OCI-LY7 (cell line): Measurements from ENCODE around the gene AKT1.
"Not testable (repeated sequence)": the region's sequence is repeated elsewhere in the genome, so short reads cannot be mapped to it uniquely, and the experiment has no call there.

Experiments used
- EZH2phosphoT487 ChIP-seq: fragments of 200-600 bp; sonication (generic); IDR thresholded peaks from 2 replicates; pipeline ENCODE4 v1.6.1; 2018; ENCODE audit warnings: low read depth, borderline replicate concordance, mild to moderate bottlenecking, mixed run types, antibody characterized with exemption, low read length, moderate library complexity, mixed read lengths
- TF ChIP-seq, protein P1 (sequence below): fragments of 200-600 bp; sonication (generic); conservative IDR thresholded peaks from 2 replicates; pipeline ENCODE4 v1.5.1; 2014; ENCODE audit warnings: mild to moderate bottlenecking, antibody characterized with exemption, low read length, moderate library complexity, mixed read lengths

DNA sequence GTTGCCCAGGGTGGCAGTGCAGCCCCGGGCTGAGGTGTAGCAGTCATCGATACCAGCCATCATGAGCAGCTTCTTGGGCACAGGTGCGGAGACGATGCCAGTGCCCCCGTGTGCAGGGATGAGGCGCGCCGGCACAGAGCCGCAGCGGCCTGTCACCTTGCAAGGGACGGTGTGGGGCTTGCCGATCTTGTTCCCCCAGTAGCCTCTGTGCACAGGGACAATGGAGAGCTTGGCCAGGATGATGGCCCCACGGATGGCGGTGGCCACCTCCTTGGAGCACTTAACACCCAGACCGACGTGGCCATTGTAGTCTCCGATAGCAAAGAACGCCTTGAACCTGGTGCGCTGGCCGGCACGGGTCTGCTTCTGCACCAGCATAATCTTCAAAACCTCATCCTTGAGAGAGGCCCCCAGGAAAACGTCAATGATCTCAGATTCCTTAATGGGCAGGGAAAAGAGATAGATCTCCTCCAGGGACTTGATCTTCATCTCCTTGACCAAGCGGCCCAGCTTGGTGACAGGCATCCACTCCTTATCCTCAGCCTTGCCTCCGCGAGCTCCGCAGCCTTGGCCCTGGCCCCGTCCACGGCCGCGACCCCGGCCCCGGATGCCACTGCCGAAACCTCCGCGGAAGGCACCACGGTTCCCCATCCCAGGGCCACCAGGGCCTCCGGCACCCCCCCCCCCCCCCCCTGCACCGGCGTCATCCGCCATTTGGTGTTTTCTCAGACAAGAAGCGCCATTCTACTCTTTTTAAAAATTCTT lies 40.8 kb upstream of the AKT1 start:
- TF ChIP-seq, protein P1, sequence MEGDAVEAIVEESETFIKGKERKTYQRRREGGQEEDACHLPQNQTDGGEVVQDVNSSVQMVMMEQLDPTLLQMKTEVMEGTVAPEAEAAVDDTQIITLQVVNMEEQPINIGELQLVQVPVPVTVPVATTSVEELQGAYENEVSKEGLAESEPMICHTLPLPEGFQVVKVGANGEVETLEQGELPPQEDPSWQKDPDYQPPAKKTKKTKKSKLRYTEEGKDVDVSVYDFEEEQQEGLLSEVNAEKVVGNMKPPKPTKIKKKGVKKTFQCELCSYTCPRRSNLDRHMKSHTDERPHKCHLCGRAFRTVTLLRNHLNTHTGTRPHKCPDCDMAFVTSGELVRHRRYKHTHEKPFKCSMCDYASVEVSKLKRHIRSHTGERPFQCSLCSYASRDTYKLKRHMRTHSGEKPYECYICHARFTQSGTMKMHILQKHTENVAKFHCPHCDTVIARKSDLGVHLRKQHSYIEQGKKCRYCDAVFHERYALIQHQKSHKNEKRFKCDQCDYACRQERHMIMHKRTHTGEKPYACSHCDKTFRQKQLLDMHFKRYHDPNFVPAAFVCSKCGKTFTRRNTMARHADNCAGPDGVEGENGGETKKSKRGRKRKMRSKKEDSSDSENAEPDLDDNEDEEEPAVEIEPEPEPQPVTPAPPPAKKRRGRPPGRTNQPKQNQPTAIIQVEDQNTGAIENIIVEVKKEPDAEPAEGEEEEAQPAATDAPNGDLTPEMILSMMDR: not testable (repeated sequence)
- TF ChIP-seq EZH2phosphoT487: not testable (repeated sequence)
